Coronary artery (tissue), 2 donors: ENCODE data around the gene TENT4B.

Experiments
- DNase-seq: peaks from one replicate; pipeline ENCODE4 v3.0.0-alpha.2; 2017; ENCODE audit warnings: low spot score
- H3K27ac ChIP-seq, 2 donors: fragments of 200-600 bp; sonication (generic); one replicate each; pipeline ENCODE4 v1.5.1; 2016 to 2019
- H3K4me3 ChIP-seq: fragments of 200-600 bp; sonication (generic); 2 replicates; pipeline ENCODE4 v1.5.1; 2016; ENCODE audit warnings: mild to moderate bottlenecking, moderate library complexity
- CTCF ChIP-seq: fragments of 200-600 bp; sonication (generic); IDR thresholded peaks from one replicate; pipeline ENCODE4 v1.5.1; 2019; ENCODE audit warnings: antibody characterized with exemption

TENT4B gene

GRCh38 chr16:50270510-50271147, 117.5 kb downstream of the TENT4B start:
- H3K4me3 ChIP-seq = no peak overlapping the region
- no peak overlapping the region for H3K27ac ChIP-seq
- no peak for DNase-seq
- TF ChIP-seq CTCF = no peak

GRCh38 chr16:50271148-50272041, 118.3 kb downstream of the TENT4B start:
- no peak overlapping the region for H3K4me3 ChIP-seq
- no peak for TF ChIP-seq CTCF
- no peak overlapping the region for H3K27ac ChIP-seq
- no peak for DNase-seq

GRCh38 chr16:50272111-50272571, 119.0 kb downstream of the TENT4B start:
- peak overlapping the region in 1 of 2 donors; percentile 2 for H3K27ac ChIP-seq
- H3K4me3 ChIP-seq = no peak overlapping the region
- DNase-seq = no peak
- TF ChIP-seq CTCF = no peak

GRCh38 chr16:50272687-50273381, 119.7 kb downstream of the TENT4B start:
- TF ChIP-seq CTCF = no peak
- Histone ChIP-seq H3K27ac (no peak overlapping the region), H3K4me3 (no peak overlapping the region)
- no peak for DNase-seq

- TF ChIP-seq CTCF = no peak
- H3K27ac ChIP-seq = no peak overlapping the region
- peak overlapping the region; percentile 57 for H3K4me3 ChIP-seq
- DNase-seq = no peak
Measured at GRCh38 chr16:50273382-50273690, 120.2 kb downstream of the TENT4B start.

GRCh38 chr16:50273888-50274325, 120.8 kb downstream of the TENT4B start:
- Histone ChIP-seq H3K27ac (peak overlapping the region; percentile 27 to 81), H3K4me3 (peak overlapping the region; percentile 57)
- no peak for DNase-seq
- TF ChIP-seq CTCF = no peak
